GM12875 (cell line): ENCODE results near the gene PAX3.

ENCODE experiments used
- H3K4me3 ChIP-seq: one replicate; pipeline ENCODE4 v1.5.1; 2011; ENCODE audit warnings: low read depth, low read length, control low read depth
- TF ChIP-seq, protein P1 (sequence below): IDR thresholded peaks from 2 replicates; pipeline ENCODE4 v1.5.1; 2011; ENCODE audit warnings: low read depth, mild to moderate bottlenecking, control low read depth, inconsistent platforms, low read length, moderate library complexity, borderline replicate concordance; ENCODE audit not compliant: insufficient read depth

PAX3 gene

GRCh38 chr2:222296911-222297599, 1.7 kb downstream of the PAX3 start:
- TF ChIP-seq, protein P1, sequence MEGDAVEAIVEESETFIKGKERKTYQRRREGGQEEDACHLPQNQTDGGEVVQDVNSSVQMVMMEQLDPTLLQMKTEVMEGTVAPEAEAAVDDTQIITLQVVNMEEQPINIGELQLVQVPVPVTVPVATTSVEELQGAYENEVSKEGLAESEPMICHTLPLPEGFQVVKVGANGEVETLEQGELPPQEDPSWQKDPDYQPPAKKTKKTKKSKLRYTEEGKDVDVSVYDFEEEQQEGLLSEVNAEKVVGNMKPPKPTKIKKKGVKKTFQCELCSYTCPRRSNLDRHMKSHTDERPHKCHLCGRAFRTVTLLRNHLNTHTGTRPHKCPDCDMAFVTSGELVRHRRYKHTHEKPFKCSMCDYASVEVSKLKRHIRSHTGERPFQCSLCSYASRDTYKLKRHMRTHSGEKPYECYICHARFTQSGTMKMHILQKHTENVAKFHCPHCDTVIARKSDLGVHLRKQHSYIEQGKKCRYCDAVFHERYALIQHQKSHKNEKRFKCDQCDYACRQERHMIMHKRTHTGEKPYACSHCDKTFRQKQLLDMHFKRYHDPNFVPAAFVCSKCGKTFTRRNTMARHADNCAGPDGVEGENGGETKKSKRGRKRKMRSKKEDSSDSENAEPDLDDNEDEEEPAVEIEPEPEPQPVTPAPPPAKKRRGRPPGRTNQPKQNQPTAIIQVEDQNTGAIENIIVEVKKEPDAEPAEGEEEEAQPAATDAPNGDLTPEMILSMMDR, result no peak
- H3K4me3 ChIP-seq, result no peak overlapping the region

DNA sequence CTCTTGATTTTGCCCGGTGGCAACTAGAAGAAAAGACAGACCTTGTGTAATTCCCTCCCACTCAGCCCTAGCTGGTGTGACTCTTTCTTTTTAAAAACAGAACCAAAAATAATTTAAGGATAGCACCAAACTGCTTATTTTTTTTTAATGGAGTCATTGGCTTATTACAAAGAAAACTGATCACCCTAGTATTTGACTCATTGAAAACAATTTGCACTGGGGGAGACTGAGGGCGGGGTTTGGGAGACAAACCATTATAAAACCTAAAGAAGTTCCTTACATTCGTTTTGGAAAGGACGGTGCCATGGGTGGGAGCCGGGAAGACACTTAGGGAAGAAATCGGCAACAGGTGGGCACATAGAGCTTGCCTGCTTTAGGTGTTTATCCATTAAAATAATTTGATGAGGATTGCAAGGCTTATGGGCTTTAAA, 2.5 kb downstream of the PAX3 start:
- no peak overlapping the region for H3K4me3 ChIP-seq
- TF ChIP-seq, protein P1, result no peak

- H3K4me3 ChIP-seq, result no peak overlapping the region
- TF ChIP-seq, protein P1, result no peak
Measured at GRCh38 chr2:222295368-222296062, 3.3 kb downstream of the PAX3 start.

DNA sequence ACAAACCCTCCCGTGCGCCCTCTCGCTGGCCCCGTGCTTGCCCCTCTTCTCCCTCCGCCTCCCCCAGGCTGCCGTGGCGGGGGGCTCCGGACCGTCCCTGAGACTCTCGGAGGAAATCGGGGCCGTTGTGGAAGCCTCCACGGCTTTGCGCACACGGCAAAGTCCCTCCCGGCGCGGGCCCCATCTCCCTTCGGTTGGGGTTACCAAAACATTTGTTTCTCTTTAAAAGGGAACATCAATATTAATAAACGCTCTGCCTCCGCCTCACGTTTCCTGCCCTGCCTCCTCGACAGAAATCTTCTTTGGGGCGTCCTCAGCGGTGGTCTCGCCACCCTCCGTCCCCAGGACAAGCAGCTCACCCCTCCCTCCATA, 3.8 kb downstream of the PAX3 start:
- TF ChIP-seq, protein P1, result no peak
- no peak overlapping the region for H3K4me3 ChIP-seq

- H3K4me3 ChIP-seq, result no peak overlapping the region
- TF ChIP-seq, protein P1, result no peak
Measured at GRCh38 chr2:222293660-222294630, 4.9 kb downstream of the PAX3 start.

- H3K4me3 ChIP-seq, result no peak overlapping the region
- TF ChIP-seq, protein P1, result no peak
Measured at GRCh38 chr2:222292149-222293134, 6.4 kb downstream of the PAX3 start.
